HepG2 (cell line): ENCODE measurements around the gene ADAMTS8. TPM values are rescaled to one million over a fixed set of nuclear protein-coding genes. Genes with fewer than 3 reads are reported as not detected.

ENCODE experiments used
- AHDC1 ChIP-seq: sonication (generic); formaldehyde crosslinking; IDR thresholded peaks from 2 replicates; pipeline ENCODE4 v1.5.1; 2020; ENCODE audit warnings: mild to moderate bottlenecking, missing genetic modification reagents, borderline replicate concordance
- ARID5B ChIP-seq: IDR thresholded peaks from 2 replicates; pipeline ENCODE4 v1.4.0; 2020; ENCODE audit warnings: mild to moderate bottlenecking, missing genetic modification reagents
- MIER3 ChIP-seq: IDR thresholded peaks from 2 replicates; pipeline ENCODE4 v1.6.1; 2016; ENCODE audit warnings: missing compliant biosample characterization, borderline replicate concordance
- NFAT5 ChIP-seq: sonication (generic); formaldehyde crosslinking; IDR thresholded peaks from 2 replicates; pipeline ENCODE4 v1.4.0; 2020; ENCODE audit warnings: missing genetic modification reagents
- SIX4 ChIP-seq: sonication (generic); formaldehyde crosslinking; IDR thresholded peaks from 2 replicates; pipeline ENCODE4 v1.4.0; 2020; ENCODE audit warnings: missing genetic modification reagents
- ZNF557 ChIP-seq: sonication (generic); formaldehyde crosslinking; IDR thresholded peaks from 2 replicates; pipeline ENCODE4 v1.4.0; 2020; ENCODE audit warnings: missing genetic modification reagents
- polyA plus RNA-seq, 8 experiments: library from polyadenylated mRNA; depleted of rRNA in 3 of 8; stranded (reverse) in 7 of 8; unstranded in 1 of 8; fragments of >200 nt; fragmentation: Illumina TruSeq in 4 of 8; extraction: Trizol in 4 of 8; gene quantifications; 2 replicates each; pipeline versions ENCODE4 v1.2.1 to v1.2.3, GENCODE V29; 2011 to 2016; ENCODE audit warnings: low read depth in 4 of 8, missing spikeins in 1 of 8, mixed read lengths in 1 of 8; ENCODE audit not compliant: insufficient read depth in 1 of 8
- total RNA-seq, 5 experiments: library from RNA; depleted of rRNA; stranded (reverse); fragments of >200 nt; fragmentation: Illumina TruSeq; extraction: Trizol; gene quantifications; 2 replicates each; pipeline ENCODE4 v1.2.3, GENCODE V29; 2016; ENCODE audit warnings: low read depth in 1 of 5
- TF ChIP-seq, protein P1 (sequence below): sonication (generic); formaldehyde crosslinking; IDR thresholded peaks from 2 replicates; pipeline ENCODE4 v1.4.0; 2020; ENCODE audit warnings: missing genetic modification reagents, borderline replicate concordance

Gene ADAMTS8
- total and polyA plus RNA-seq, 2 of the 13 experiments (the other 11 are each of a cell fraction or from before 2014, with no cell fraction given), result not detected

DNA sequence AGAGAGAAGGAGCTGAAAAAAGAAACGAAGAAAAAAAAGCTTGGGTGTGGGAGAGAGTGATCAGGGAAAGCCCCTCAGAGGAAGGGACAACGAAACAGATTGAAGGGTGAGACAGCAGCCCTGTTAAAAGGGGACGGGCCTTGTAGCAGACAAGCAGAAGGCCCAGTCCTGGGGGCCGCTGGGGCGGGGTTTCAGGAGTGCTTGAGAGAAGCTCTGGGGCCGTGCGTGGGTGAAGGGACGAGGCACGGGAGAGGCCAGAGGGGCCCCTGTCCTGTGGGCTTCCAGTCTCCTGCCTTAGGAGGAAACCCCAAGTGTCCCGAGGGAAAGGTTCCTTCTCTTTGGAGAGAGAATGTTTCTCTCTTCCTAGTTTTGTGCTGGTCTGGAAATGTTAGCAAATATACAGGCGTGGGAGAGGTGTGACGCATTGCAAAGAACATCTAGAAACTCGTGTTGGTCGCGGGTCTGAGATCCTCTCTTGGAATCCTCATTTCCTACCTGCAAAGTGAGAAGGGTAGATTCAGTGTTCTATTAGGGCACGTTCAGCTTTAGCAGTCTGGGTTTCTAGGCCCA lies 48.6 kb upstream of the ADAMTS8 start (continued):
- TF ChIP-seq NFAT5 (CRISPR knock-in tag) (no peak), ZNF557 (CRISPR knock-in tag) (no peak), SIX4 (no peak), MIER3 (CRISPR knock-in tag) (no peak), AHDC1 (CRISPR knock-in tag) (no peak), ARID5B (CRISPR knock-in tag) (no peak)
- TF ChIP-seq, protein P1, sequence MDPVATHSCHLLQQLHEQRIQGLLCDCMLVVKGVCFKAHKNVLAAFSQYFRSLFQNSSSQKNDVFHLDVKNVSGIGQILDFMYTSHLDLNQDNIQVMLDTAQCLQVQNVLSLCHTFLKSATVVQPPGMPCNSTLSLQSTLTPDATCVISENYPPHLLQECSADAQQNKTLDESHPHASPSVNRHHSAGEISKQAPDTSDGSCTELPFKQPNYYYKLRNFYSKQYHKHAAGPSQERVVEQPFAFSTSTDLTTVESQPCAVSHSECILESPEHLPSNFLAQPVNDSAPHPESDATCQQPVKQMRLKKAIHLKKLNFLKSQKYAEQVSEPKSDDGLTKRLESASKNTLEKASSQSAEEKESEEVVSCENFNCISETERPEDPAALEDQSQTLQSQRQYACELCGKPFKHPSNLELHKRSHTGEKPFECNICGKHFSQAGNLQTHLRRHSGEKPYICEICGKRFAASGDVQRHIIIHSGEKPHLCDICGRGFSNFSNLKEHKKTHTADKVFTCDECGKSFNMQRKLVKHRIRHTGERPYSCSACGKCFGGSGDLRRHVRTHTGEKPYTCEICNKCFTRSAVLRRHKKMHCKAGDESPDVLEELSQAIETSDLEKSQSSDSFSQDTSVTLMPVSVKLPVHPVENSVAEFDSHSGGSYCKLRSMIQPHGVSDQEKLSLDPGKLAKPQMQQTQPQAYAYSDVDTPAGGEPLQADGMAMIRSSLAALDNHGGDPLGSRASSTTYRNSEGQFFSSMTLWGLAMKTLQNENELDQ (CRISPR knock-in tag), result no peak
- TF ChIP-seq, all 625 proteins: peak for 0
